HG03354 (cell line): ENCODE measurements around the gene DUSP15.
"Not testable (repeated sequence)": the region's sequence is repeated elsewhere in the genome, so short reads cannot be mapped to it uniquely, and the experiment has no call there.

Source experiments
- ATAC-seq: cut with Tn5 transposase; IDR thresholded peaks from one replicate; pipeline ENCODE4 v1.9.1; 2021; ENCODE audit warnings: mild to moderate bottlenecking; ENCODE audit not compliant: unreplicated experiment, poor library complexity, severe bottlenecking

DUSP15 gene, protein sequence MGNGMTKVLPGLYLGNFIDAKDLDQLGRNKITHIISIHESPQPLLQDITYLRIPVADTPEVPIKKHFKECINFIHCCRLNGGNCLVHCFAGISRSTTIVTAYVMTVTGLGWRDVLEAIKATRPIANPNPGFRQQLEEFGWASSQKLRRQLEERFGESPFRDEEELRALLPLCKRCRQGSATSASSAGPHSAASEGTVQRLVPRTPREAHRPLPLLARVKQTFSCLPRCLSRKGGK

DNA sequence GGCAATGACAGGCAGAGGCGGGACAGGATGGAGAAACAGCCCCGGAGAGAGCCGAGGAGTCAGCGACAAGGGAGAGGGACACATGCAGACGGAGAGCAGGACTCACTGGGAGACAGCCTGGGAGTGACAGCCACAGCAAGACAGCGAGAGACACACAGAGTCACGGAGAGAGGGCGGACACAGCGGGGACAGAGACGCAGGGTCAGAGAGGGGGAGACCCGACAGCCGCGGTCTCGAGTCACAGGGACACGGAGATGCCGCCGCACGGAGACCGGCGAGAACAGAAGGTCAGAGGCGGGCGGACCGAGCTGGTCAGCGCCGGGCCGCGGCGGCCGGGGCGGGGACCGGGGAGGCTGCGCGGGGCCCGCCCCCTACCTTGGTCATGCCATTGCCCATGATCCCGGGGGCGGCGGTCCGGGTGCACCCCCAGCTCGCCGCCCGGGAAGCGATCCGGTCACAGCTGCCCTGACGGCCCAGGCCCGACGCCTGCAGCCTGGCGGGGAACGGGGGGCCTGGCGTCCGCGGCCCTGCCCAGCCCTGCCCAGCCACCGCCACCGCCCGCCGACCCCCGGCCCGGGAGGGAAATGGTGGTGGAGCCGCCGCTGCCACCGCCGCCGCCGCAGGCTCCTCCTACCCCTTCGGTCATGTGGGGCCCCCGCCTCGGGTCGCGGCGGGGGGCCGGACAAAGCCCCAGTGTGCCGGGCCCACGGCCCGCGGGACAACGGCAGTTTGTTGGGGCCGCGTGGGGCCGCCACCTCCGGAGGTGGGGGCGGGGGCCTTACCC, at the start of gene DUSP15, which contains the start of gene TTLL9:
Gene DUSP15, minus strand, starts transcription at position 586 of the 784 bp plus-strand sequence. Its CDS starts 190 bp downstream, at position 396.
Gene TTLL9, plus strand, starts transcription at position 693 of the 784 bp plus-strand sequence. CDS start 493 bp downstream, outside the sequence.
- no peak for ATAC-seq

DNA sequence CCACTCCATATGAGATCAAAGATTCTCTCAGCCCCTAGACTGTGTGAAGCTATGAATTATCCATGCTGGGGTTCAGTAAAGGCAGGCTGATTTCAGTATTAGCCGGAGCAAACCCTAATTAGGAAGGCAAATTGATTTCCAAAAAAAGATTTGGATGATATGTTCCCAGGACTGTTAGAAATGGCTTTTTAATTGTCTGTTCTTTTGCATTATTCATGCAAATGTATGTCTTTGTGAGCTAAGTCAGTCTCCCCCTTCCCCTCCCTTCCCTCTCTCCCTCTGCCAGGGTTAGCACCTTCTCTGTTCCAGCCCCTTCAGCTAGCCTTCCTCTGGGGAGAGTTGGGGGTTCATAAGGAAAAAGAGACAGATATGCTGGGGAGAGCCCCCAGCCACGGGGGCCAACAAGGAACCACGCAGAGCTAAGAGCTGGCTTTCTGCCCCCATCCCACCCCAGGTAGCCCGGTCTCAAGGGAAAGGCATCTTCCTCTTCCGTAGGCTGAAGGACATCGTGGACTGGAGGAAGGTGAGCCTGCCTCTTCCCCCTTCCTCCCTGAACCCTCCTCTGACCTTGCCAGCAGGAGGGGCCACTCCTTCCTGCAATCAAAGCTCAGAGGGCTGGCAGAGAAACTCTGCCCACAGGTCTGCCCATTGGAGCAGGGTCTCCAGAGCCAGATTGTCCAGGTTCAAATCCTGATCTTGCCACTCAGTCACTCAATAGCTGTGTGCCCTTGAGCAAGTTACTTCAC, 49.3 kb upstream of the DUSP15 start:
- no peak for ATAC-seq

DNA sequence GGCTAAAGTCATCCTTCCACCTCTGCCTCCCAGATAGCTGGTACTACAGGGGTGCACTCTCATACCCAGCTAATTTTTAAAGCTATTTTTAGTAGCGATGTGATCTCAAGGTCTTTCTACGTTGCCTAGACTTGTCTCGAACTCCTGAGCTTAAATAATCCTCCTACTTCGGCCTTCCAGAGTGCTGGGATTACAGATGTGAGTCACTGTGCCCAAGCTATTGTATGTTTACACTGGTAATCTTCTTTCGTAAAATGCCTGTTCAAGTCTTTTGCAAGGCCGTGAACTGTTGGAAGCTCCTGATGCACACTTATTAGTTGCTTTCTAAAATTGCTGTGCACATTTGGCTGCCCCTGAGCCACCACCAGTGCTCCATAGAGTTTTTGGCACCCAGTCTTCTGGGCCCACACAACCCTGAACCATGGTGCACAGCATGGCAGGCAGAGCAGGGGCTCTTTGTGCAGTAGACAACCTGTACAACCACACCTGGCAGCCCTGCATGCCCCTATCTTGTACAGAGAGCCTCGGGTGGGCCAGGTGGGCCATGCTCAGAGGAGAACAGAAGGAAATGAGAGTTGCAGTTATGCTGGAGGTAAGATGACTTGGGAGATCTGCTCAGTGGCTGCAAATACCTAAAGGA, 48.3 kb upstream of the DUSP15 start:
- ATAC-seq: no peak

DNA sequence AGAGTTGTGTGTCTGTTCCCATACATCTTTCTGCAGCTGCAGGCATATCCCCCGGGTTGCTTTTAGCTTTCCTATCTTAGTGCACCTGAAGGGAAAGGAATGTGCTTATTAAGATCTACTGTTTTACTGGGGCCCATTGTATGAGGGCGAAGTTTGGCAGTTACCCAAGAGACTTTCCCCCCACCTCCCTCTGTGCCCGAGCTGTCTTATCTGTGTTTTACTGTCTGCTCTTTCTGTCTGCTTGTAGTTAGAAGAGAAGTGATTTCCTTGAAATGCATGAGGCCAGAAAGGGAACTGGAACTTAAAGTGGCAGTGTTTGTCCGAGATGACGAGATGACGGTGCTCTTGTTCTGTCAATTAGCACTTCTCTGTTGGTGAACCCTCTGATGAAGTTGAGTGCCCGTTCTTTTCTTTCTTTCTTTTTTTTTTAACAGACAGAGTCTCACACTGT, 47.7 kb upstream of the DUSP15 start:
- not testable (repeated sequence) for ATAC-seq

DNA sequence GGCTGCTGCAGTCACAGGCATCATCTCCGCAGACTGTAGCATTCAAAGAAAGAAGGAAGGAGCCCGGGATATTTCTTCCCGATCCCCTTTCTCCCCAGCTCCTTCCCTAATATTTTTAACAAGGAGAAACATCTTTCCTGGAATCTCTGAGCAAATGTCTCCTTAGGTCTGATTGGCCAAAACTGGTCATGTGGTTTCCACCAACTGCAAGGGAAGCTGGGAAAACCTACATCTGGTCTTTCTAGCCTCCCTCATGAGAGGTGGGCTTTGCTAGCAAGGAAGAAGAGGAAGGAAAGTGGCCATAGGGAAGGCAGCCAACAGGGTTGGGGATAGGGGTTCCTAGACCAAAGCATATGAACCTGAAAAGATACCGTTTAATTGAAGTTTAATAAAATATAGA, 46.4 kb upstream of the DUSP15 start:
- ATAC-seq: no peak

DNA sequence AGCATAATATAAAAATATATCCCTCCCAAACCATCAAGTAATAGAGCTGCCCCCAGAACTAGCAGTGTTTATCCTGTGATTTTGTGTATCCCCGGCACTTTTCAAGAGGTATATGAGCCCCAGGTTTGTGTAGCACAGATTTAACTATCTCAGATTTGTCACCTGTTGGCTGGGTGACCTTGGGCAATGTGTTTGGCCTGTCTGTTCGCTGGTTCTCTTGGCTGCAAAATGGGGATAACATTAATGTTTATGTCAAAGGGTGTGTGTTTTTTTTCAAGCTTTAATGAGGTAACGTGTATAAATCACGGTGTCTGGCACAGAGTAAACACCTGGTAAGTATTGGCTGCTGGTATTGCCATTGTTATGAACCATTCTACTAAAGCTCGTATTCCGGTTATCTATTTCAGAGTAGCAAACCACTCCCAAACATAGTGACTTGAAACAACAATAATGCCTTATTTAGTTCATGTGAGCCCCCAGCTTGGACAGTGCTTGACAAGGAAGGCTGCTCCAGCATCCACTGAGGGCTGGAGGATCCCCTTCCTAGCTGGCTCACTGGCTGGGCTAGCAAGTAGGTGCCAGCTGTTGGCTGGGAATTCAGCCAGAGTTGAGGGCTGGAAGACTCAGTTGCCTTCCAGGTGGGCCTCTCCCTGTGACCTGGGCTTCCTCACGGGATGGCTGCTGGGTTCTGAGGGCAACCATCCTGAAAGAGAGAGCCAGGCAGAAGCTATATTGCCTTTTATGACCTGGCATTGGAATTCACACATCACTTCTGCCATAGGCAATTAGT, 45.4 kb upstream of the DUSP15 start:
- no peak for ATAC-seq

DNA sequence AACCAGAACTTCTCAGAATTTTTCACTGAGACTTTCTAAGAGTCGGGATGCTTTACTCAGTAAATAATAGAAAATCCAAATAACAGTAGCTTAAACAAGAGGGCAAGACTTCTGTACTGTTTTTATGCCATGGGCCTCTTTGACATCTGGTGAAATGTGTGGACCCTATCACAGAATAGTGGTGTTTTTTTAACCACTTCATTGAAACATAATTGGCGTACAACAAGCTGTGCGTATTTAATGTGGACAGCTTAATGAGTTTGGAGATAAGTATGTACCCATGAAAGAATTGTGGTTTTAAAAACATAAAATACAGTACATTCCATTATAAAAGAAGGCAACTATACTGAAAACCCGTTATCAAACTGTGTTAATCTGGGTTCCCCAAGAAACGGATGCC, 43.8 kb upstream of the DUSP15 start:
- no peak for ATAC-seq

DNA sequence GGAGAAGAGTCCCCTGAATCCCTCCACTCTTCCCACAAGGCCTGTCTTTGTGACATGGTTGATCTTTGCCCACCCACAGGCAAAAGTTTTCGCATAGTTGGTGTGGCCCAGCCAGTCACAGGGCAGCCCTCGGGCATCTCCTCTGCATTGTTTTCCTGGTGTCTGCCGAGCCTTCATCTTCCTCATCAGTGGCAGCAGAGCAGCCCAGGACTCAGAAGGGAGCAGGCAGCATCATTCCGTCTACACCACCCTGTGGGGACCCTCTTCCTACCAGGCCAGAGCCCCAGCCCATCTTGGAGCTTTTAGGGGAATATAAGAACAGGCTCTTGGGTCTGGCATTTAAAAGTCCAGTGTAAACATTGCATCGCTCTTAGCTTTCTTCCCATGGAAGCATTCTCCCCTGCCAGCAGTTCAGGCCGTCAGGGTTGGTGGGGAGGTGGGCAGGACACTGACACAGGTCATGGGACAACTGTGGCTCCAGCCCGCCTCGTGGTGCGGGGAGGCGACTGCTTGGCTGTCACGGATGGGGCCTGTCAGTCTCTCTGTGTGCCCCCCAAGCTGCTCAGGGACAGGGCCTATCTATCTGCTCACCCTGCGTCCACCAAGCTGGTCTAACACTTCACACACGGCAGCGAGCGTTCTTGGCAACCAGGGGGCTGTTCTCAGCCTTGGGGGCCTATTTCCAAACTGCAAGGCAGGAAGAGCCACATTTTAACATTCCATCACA, 43.3 kb upstream of the DUSP15 start:
- no peak for ATAC-seq

DNA sequence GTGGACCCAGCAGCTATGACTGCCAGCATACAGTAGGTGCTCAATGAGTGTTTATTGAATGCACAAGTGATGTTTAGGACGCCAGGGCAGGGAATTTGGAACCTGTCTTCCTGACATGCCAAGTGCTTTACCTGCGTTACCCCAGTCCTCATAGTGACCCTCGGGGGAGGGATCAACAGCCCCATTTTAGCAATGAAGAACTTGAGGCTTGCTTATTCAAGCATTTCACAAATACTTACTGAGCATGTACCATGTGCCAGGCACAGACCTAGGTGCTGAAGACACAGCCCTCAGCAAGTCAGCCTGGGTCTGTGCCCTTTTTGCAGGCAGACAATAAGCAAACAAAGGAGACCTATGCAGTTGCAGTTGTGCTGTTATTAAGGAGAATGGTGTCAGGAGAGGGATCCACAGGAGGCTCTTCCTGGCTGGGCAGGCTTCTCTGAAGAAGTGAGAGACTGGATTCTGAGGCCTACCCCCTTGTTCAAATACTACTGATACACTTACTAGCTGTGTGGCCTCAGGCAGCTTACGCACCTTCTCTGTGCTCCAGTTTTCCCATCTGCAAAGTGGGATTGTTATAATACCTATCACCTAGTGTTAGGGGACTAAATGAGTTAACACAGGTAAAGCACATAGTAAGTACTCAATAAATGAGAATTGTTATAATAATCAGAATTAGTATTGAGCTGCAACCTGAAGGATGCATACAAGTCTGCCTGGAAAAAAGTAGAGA, 39.9 kb upstream of the DUSP15 start:
- ATAC-seq: no peak

DNA sequence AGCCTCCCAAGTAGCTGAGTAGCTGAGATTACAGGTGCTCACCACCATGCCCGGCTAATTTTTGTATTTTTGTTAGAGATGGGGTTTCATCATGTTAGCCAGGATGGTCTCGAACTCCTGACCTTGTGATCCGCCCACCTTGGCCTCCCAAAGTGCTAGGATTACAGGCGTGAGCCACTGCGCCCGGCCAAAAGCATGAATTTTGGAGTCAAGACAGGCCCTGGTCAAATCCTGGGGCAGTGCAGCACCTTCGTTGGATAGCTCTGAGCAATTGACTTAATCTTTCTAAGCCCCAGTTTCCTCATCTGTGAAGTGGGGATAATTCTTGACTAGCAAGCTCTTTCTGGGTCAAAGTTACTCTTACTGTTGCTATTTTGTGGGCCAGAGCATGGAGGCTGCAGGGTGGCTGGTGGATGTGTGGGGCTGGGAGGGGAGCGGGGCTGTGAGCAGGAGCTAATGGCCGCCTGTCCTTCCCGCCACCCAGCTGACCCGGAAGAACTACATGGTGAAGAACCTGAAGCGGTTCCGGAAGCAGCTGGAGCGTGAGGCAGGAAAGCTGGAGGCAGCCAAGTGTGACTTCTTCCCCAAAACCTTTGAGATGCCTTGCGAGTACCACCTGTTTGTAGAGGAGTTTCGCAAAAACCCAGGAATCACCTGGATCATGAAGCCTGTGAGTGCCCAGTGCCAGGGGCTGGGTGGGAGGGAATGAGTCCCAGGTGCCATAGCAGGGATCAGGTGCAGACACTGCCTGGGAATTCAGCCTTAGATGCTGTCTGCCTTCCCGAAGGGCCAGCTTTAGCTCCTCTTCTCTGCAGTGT, 39.1 kb upstream of the DUSP15 start:
- ATAC-seq: no peak

DNA sequence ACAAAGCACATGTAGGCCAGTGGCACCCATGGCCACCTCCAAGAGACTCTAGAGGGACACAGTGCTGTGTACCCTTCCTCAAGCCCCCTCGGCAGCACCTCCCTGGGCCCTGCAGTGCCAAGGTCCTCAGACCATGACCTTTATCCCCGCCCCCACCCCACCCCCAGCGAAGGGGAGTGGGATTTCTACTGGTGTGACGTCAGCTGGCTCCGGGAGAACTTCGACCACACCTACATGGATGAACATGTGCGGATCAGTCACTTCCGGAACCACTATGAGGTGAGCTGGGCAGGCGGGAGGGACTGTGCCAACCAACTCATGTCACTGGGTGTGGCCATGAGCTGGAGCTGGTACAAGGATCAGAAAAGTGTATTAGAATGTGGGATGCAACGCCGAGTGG, 38.1 kb upstream of the DUSP15 start:
- no peak for ATAC-seq

DNA sequence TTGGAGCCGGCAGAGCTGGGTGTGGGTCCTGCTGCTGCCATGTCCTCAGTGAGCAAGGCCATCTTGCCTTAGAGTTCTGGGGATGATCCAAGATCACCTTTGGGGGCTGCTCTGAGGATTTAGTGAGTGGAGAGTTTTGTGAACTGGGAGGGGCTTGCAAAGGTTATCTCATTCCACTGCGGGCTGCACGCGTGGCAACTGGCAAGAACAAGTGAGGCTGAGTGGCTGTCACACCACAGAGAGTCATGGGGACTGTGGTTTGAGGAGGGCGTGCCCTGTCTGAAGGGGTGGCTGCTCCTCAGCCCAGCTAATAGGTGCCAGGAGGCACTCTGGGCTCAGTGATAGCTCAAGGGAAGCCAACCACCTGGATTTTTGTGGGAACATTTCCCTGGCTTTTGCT, 37.7 kb upstream of the DUSP15 start:
- ATAC-seq: no peak

DNA sequence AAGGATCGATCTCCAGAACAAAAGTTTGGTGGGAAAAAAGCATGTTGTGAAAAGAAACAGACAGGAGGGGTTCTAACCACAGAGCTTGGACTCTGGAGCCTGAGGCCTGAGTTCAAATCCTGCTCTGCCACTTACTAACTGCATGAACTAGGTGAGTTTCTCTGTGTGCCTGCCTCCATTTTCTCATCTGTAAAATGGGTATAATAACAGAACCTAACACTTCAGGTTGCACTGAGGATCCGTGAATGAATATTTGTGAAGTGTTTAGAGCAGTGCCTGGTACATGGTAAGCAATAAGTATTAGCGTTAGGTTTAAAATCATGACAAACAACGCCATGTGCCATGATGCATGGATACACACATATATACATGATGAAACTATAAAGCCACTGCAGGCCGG, 36.7 kb upstream of the DUSP15 start:
- ATAC-seq: no peak

DNA sequence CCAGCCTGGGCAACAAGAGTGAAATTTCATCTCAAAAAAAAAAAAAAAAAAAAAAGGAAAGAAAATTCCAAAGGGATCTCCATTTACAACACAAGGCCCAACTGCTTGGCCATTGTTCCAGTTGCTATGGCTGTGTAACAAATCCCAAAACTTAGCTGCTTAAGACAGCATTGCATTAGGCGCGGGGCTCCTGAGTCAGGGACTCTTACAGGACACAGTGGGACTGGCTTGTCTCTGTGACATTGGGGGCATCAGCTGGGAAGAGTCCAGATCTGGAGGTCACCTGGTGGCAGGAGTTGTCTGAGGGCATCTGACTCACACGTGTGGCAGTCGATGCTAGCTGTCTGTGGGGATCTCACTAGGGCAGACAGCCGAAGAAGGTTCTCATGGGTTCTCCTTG, 35.7 kb upstream of the DUSP15 start:
- no peak for ATAC-seq

DNA sequence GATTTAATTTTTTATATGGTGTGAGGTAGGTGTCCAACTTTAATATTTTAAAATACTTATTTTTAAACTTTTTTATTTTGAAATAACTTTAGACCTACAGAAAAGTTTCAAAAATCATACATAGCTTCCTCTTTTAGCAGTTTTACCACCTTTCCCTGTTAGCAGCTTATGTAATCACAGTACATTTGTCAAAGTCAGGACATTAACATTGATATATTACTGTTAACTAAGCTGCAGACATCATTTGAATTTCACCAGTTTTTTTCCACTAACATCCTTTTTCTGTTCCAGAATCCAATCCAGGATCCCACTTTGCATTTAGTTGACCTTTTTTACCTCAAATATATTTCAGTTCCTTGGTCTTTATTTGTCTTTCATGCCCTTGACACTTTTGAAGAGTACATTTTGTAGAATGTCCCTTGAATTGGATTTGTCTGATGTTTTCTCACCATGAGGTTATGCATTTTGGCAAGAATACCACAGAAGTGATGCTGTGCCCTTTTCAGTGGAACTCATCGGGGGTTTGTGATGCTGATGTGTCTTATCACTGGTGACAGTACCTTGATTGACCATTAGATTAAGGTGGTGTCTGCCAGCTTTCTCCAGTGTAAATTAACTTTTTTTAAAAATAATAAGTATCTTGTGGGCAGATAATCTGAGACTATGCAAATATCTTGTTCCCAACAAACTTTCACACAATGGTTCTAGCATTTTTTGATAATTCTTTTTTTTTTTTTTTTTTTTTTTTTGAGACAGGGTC, 33.5 kb upstream of the DUSP15 start:
- ATAC-seq: no peak

DNA sequence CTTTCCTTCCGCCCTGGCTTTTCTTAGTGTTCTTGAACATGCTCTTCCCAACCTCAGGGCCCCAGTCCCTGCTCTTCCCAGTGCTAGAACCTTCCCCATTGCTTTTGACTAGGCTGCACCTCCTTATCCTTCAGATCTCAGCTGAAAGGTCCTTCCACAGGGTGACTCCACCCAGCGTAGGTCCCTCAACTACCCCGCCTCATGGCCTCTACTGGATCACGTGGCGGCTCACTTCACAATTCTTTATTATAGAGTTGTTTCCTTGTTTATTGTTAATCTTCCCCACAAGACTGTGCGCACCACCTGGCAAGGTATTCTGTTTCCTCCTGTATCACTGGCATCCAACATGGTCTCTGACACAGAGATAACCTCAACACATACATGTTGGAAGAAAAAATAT, 31.3 kb upstream of the DUSP15 start:
- ATAC-seq: no peak

DNA sequence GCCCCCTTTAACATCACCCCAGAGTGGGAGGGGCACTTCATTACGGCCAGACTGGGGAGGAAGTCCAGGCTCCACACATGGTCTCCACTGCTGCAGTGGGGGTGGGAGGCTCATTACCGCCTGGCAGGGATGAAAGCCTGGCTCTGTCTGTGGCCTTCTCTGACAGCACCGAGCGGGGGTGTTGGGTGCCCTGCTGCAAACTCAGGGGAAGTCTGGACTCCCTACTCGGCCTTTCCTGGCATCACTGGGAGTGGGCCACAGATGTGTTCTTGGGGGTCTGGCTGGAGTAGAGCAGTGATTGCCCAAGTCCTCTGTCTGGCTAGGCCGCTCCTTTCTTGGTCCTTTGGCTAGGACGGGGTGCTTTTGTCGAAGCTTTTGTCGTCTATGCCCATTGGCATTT, 27.2 kb upstream of the DUSP15 start:
- ATAC-seq: no peak
